GM21390 (cell line): ENCODE data around the gene USP36.

ENCODE experiments used
- ATAC-seq: cut with Tn5 transposase; IDR thresholded peaks from one replicate; pipeline ENCODE4 v1.9.1; 2021; ENCODE audit not compliant: unreplicated experiment

Gene USP36

DNA sequence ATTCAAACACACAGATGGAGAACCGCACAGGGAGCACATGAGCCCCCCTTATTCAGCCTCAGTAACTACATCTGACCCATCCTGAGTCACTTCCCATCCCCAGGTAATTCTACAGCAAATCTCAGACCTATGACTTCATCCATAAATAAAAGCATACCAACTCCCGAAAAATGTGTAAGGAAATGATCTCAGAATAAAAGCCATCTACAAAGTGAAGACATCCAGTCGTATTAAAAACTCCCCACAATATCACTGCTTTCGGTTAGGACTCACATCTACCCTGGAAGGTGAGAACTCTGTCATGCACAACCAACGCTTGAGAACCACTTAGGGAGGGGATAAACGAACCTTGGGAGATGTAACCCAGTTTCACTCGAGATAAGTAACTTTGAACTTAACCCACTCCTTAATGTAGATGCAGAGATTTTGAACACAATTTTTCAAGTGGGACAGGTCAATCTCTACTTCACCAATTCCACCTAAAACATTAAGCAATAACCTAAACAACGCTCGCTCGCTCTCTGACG, 1.3 kb downstream of the USP36 start:
- ATAC-seq = no peak

DNA sequence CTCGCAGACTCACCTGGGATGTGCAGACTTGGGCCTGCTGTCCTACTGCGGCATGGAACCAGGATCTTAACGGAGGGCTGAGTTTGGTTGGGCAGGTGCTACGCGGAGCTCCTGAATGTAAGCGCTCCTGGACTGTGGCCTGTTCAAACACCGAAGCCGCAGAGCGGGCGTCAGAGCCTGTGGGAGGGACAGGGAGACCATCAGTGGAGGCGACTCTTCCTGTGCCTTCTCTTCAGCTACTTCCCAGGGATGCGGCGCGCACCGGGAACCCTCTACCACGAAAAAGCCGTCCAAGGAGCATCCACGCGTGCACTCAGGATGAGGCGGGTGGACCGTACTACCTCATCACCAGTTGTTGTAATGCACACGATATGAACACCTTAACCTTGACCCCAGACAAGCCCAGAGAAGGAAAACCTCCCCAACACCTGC, 2.0 kb downstream of the USP36 start:
- ATAC-seq = no peak

DNA sequence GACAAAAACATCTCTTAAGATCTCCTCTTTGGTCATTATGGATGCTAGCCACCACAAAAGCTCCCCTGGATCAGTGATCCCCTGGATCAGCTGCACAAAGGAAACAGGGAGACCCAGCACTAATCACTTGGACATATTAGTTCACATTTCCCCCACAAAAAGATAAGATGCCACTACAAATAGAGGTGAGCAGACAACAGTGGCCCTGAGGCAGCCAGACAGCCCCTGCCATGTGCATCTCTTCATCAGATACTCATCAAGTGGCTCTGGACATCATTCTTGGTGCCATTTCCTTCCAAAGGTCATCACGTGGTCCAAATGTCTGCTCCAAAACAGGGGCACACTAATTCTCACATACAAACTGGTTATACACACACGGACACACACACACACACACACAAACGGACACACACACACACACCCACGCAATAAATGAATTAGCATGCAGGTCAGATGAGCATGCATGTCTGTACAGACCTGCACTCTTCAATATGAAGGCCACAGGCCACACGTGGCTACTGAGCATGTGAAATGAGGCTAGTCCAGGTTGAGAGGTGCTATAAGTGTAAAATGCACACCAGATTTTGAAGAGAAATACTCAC, 4.1 kb downstream of the USP36 start:
- no peak for ATAC-seq

DNA sequence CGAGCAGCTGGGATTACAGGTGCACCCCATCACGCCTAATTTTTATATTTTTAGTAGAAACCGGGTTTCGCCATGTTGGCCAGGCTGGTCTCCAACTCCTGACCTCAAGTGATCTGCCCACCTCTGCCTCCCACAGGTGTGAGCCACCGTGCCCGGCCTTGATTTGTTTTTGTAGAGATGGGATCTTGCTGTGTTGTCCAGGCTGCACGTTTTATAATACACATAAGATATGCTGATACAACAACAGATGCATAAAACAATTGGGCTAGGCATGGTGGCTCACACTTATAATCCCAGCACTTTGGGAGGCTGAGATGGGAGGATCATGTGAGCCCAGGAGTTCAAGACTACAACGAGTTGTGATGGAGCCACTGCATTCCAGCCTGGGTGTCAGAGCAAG, 6.0 kb downstream of the USP36 start:
- no peak for ATAC-seq

DNA sequence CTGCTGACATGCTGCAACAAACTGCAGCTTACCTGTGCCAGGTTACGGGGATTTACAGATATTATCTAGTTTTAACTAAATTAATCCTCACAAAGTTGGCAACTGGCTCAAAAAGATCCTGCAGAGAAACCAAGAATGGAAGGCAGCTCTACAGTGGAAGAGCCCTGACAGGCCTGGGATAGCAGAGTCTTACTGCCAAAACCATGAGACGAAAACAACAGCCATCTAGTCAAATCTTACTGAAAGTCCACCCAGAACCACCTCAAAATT, 8.1 kb downstream of the USP36 start:
- no peak for ATAC-seq

DNA sequence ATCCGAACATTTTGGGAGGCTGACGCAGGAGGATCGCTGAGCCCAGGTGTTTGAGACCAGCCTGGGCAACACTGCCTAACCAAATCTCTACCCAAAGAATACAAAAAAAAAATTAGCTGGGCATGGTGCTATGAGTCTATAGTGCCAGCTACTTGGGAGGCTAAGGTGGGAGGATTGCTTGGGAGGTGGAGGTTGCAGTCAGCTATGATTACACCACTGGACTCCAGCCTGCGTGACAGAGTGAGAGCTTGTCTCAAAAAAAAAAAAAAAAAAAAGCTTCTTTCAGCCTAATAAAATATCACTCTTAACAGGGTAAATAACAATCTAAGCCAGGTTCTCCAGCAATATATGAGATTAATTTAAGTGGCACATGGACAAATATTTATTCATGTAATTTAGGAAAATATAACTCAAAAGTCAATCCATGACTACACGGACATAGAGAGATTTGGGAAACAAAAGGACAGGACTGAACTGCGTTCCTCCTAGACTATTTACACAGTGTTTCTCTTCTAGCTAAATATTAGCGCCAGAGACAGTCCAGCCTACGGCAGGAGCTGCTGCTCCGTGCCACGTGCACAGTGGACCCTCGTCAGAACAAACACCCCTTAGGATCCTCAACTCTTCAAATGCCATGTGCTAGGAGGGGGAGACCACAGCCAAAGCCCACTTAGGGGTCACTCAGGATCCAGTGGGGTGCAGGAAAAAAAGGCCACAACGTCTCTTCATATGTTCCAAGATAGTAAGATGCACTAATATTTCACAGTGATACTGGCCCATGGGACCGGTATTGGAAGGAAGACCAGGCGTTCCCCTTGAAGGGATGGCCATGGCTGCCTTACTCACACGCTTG, 8.7 kb downstream of the USP36 start:
- no peak for ATAC-seq

DNA sequence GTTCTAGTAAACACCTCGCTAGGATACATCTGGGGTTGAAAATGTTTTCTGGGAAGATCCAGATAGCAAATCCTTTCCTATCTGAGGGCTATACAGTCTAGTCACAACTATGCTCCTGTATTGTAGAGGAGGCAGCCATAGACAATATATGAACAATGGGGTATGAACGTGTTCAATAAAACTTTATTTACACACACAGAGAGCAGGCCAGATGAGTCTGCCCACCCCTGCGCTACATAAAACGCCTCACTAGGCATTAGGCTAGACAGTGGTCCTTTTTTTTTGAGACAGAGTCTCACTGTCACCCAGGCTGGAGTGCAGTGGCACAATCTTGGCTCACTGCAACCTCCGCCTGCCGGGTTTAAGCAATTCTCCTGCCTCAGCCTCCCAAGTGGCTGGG, 11.1 kb downstream of the USP36 start:
- no peak for ATAC-seq

DNA sequence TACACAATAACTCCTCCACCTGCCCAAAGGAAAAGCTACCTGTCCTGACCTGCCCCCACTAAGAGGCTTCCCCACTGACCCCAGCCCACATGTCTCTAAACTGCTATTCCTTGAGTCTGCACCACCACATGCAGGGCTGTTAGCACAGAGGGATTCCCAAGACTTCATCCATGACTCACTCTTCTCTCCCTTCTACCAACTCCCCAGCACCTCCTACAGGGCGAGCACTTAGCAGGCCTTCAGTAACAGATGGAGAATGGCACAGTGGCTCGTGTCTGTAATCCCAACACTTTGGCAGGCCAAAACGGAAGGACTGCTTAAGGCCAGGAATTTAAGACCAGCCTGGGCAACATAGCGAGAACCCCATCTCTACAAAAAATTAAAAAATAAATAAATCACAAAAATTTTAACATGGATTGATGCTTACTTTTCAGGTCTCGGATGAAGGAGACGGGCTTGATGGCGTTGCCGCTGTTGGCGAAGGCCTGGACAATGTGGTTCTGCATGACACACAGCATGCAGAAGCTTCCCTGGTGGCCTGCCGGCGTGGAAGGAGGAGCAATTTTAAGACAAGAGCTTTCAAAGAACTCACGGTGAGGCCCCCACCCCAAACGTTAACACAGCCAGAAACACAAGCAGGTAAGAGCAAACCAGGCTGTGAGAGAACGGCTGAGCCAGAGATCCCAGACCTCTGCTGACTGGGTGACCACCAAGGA, 12.0 kb downstream of the USP36 start:
- ATAC-seq = no peak

DNA sequence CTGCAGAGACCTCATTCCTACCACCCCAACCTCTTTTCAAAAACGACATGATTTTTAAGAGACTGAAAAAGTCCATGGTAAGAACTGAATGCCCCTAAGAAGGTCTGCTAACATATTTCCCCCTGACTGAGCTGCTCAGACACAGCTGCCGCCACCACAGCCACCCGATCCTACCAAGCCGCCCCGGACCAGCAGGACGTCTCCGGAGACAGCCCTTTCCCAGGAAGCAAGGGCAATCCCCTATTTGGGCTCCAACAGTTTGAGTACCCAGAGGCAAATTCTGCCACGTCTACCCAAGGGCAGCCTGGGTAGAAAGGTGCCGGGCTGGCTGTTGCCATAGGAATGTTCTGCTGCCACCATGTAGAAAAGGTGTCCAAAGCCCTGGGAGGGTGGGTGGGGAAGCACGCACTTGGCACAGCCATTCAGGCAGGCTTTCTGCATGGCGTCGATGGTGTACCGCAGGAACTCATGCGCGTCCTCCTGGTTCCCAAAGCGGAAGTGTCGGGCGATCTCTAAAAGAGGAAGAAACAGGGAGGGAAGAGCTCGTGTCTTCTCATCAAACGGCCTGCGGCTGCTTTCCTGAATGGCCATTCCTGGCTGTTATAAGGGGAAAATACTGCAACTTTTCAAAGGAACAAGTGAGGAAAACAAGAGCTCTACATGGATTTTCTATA, 13.6 kb downstream of the USP36 start:
- no peak for ATAC-seq

DNA sequence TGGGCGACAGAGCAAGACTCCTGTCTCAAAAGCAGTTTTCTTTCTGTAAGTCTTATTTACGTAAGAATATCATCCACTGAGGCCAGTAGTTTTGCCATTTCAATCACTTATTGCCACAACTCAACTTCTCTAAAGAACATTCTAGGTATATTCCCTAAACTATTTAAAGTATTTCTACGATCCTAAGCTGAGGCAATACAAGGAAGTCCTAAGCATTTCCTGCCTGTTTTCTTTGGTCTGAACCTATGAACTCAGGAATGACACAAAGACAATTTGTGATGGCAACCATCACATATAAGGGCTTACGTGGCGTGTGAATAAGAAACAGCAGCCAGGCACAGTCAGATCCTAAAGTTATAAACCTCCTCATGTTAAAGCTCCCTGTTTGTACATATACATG, 14.2 kb downstream of the USP36 start:
- ATAC-seq = no peak

DNA sequence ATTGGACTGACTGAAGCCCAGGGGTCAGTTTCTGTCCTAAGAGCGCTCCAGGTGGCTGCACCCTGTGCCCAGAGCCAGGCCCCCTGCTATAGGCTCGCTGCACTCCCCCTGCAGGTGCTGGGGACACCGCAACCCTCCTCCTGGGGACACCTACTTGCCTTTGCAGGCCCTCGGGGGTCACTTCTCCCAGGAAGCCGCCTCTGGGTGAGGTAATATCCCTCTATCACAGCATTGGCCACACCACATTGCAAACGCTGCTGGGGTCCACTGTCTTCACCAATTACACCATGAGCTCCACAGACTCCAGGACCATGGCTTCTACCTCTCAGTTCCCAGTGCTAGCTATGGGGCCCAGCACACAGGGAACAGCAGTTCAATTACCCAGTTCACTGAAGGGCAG, 14.9 kb downstream of the USP36 start:
- no peak for ATAC-seq

DNA sequence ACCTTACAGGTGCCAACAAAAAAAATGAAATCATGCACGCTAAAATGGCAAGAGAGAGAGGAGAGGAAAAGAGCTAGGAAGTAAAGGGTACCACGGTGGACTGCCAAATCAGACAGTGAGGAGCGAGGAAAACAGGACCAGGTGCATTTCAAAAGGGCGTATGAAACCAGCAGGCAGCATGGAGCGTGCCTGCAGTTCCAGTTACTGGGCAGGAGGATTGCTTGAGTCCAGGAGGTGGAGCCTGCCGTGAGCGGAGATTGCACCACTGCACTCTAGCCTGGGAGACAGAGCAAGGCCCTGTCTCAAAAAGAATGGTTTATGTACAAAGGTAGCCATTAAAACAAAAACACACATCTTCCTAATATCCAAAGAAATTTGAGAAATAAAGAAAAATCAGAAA, 16.4 kb downstream of the USP36 start:
- ATAC-seq = no peak

DNA sequence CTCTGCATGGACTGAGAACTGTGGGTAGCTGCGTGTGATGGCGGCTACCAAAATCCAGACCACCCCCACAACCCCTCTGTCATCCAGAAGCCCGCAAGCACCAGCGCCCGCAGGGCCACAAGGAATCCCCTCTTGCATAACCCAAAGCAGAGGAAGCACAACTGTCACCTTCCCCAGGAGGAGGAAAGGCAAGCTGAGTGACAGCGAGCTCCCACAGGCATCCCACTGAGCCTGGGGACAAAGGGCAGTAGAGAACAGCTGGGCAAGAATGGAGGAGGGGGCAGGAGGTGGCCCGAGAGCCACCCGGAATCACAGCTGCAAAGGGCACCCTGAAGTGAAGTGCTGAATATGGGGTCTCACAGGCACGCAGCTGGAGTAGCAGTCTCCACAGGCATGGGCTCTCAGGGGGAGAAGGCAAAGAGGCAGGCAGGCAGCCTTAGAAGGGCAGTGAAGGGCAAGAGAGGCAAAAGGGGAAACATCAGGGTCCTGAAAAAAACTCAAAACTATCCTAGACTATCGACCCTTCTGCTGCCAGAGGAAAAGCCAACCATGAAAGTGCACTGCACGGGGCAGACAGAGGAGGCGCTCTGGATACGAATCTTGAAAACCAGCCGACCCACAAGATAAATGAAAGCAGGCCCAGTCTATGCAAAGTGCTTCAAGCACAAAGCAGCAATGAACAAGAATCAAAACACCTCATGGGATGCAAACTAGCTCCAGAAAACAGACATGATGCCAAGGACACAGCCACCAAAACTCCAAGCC, 17.1 kb downstream of the USP36 start:
- ATAC-seq = no peak

DNA sequence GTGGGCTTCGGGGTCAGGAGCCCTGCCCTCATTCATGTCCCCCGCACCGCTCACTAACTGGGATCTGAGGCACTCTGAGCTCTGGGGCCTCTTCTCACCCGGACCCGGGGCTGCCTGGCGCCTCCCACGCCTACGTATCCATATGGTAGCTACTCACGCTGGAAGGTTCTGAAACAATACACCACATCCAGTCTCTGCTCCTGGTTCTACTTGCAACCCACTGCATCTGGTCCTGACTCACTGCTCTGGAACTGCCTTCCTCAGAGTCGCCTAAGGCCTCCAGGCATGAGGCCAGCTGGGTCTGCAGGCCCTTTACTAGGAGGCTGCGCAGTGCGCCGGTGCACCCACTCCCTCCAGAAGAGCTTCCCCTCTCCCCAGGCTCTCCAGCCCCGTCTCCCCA, 18.1 kb downstream of the USP36 start:
- no peak for ATAC-seq

DNA sequence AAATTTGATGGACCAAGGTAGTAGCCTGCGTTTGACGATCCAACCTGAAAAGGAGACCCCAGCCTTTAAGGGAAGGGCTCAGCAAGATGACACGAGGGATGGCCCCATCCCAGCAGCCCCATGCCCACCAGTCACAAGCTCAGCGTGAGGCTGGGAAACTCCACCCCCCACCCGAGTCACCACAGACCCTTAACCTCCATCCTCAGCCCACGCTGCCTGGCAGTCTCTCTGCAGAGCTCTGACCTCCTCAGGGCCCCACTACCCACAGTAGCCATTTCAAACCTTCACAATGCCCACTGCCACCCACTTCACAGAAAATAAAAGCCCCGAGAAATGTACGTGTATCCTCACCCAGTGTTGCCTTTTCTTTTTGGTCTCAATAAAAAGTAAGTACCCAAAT, 18.7 kb downstream of the USP36 start:
- ATAC-seq = no peak

DNA sequence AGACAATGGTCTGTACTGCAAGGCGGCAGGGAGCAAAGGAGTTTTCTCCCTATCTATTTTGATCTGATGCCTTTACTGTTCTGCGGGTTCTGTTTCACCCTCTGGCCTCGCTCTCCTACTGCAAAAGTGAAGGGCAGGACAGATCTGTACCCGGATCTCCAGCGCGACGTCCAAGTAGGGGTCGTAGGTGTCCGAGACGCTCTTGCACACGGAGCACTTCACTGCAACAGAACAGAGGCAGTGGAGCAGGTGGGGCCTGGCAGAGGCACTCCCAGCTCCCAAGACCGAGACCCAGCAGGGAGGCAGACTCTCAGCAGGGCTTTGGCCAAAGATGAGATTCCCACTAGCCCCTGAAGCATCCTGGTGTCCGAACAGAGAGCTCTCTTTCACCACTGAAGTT, 19.8 kb downstream of the USP36 start:
- no peak for ATAC-seq

DNA sequence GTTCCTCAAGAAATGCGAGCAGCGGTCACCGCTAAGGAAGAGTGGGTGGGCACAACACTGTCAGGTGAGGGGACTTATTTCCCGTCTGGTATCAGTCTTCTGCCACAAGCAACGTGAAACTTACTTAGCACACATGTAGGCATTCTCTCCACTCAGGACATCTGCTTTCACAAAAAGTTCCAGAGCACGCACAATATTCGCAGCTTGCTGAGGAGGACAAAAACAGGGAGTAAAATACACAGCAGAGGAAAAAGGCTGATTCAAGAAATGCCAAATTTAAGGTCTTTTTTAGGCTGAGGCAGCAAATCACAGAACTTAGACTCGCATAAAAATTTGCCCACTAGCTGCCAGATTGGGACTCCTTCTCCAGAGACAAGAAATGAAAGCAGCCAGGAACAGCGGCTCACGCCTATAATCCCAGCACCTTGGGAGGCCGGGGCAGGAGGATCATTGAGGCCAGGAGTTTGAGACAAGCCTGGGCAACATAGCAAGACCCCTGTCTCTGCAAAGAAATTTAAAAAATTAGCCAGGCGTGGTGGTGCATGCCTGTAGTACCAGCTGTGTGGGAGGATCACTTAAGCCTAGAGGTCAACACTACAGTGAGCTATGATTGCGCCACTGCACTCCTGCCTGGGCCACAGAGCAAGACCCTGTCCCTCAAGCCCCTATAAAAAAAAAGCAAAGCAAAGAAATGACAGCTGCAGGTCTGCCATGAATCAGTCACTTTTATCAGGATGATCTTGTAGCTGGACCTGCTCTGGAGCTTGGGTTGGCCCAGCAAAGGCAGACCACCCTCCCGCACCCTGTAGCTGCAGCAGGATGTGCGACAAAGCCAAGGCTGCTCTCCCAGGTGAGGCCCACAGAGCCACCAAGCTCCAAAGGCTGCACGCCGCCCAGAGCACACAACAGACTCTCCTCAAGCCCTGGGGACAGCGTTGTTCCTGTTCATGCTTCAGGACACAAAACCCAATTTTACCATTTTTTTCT, 20.5 kb downstream of the USP36 start:
- no peak for ATAC-seq

DNA sequence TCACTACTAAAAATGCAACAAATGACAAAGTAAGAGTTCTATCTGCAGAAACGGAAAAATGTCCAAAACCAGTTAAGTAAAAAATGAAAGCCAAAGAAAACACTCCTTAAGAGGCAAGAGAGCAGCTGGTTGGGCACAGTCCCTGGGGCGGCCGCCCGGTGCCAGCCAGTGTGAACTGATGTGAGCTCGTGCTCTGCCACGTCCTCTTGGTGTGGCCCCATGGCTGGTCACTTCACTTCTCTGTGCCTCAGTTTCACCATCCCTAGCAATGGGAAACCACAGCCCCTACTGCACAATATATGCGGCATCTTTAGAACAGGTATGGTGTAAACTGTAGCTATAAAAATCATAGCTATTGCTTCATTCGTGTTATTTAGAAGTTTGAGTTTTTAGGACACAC, 21.2 kb downstream of the USP36 start:
- no peak for ATAC-seq

DNA sequence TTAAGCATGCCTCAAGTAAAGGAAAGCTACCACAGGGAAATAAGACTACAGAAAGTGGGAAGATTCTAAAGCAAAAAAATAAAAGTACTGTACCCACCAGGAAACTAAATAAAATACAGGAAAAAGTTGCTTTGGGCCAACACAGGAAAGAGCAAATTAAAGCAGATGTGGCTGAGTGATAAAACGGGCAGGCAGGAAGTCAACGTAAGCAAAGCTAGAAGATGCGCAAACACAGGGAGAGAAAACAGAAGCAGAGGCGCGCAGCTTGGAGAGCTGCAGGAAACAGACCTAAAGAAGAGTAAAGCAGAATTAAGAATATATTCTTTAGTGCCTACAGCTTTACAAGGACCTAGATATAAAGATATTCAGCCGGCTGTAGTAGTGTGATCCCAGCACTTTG, 21.7 kb downstream of the USP36 start:
- no peak for ATAC-seq
